Liver (tissue), 9 donors: ENCODE results near the gene CDT1. TPM values are rescaled to one million over a fixed set of nuclear protein-coding genes. Genes with fewer than 3 reads are reported as not detected.

Experiments
- DNase-seq: peaks from one replicate; pipeline ENCODE4 v3.0.0-alpha.2; 2017; ENCODE audit warnings: low spot score
- H3K27ac ChIP-seq, 2 donors: one replicate each; pipeline ENCODE4 v1.7.0; 2013; ENCODE audit warnings: inconsistent platforms in 2 of 2, low read length in 2 of 2, control low read depth in 1 of 2, low read depth in 1 of 2, mild to moderate bottlenecking in 1 of 2
- H3K27me3 ChIP-seq, 4 donors: one replicate each; pipeline versions ENCODE4 v1.6.1 to v1.7.0; 2013; ENCODE audit warnings: low read length in 3 of 4, inconsistent platforms in 1 of 4, mild to moderate bottlenecking in 1 of 4, moderate library complexity in 1 of 4; ENCODE audit not compliant: control insufficient read depth in 4 of 4, insufficient read depth in 4 of 4
- H3K36me3 ChIP-seq, 4 donors: one replicate each; pipeline versions ENCODE4 v1.6.1 to v1.7.0; 2013; ENCODE audit warnings: low read length in 3 of 4, mild to moderate bottlenecking in 3 of 4, low read depth in 1 of 4, moderate library complexity in 1 of 4; ENCODE audit not compliant: control insufficient read depth in 4 of 4, insufficient read depth in 3 of 4
- H3K4me1 ChIP-seq, 4 donors: one replicate each; pipeline versions ENCODE4 v1.6.1 to v1.7.0; 2013; ENCODE audit warnings: low read length in 3 of 4, mild to moderate bottlenecking in 3 of 4, moderate library complexity in 1 of 4; ENCODE audit not compliant: control insufficient read depth in 4 of 4, insufficient read depth in 4 of 4
- H3K4me3 ChIP-seq, 3 donors: one replicate each; pipeline versions ENCODE4 v1.6.1 to v1.7.0; 2013; ENCODE audit warnings: low read length in 3 of 3, control low read depth in 1 of 3, low read depth in 1 of 3, mild to moderate bottlenecking in 1 of 3
- H3K9ac ChIP-seq, 2 donors: one replicate each; pipeline ENCODE4 v1.7.0; 2013; ENCODE audit warnings: low read length in 2 of 2, mild to moderate bottlenecking in 2 of 2, moderate library complexity in 2 of 2, control low read depth in 1 of 2, low read depth in 1 of 2
- H3K9me3 ChIP-seq, 4 donors: one replicate each; pipeline versions ENCODE4 v1.6.1 to v1.7.0; 2013; ENCODE audit warnings: low read length in 3 of 4; ENCODE audit not compliant: control insufficient read depth in 4 of 4
- ATF3 ChIP-seq: IDR thresholded peaks from 2 replicates; pipeline ENCODE4 v1.6.1; 2016; ENCODE audit warnings: antibody characterized with exemption
- CTCF ChIP-seq: fragments of 150-350 bp; IDR thresholded peaks from 2 replicates; pipeline ENCODE4 v1.5.1; 2017; ENCODE audit warnings: improper control_type of control experiment, low read depth, low read length; ENCODE audit not compliant: missing input control
- EGR1 ChIP-seq, 2 donors: IDR thresholded peaks; 2 replicates each; pipeline ENCODE4 v1.6.1; 2016 to 2018; ENCODE audit warnings: antibody characterized with exemption in 2 of 2, low read depth in 2 of 2
- FOXA1 ChIP-seq: IDR thresholded peaks from 2 replicates; pipeline ENCODE4 v1.6.1; 2016; ENCODE audit warnings: antibody characterized with exemption
- FOXA2 ChIP-seq: IDR thresholded peaks from 2 replicates; pipeline ENCODE4 v1.6.1; 2016; ENCODE audit warnings: antibody characterized with exemption
- HNF4A ChIP-seq, 2 donors: conservative IDR thresholded peaks; 2 replicates each; pipeline ENCODE4 v1.6.1; 2016; ENCODE audit warnings: antibody characterized with exemption in 2 of 2, mild to moderate bottlenecking in 2 of 2
- MAX ChIP-seq: IDR thresholded peaks from 2 replicates; pipeline ENCODE4 v1.6.1; 2016; ENCODE audit warnings: antibody characterized with exemption
- NR2F2 ChIP-seq: IDR thresholded peaks from 2 replicates; pipeline ENCODE4 v1.6.1; 2016; ENCODE audit warnings: antibody characterized with exemption
- RAD21 ChIP-seq, 2 donors: IDR thresholded peaks; 2 replicates each; pipeline ENCODE4 v1.6.1; 2016; ENCODE audit warnings: antibody characterized with exemption in 2 of 2, mild to moderate bottlenecking in 2 of 2
- REST ChIP-seq: IDR thresholded peaks from 2 replicates; pipeline ENCODE4 v1.6.1; 2016; ENCODE audit warnings: antibody characterized with exemption, mild to moderate bottlenecking
- RXRA ChIP-seq, 2 donors: IDR thresholded peaks; 2 replicates each; pipeline ENCODE4 v1.6.1; 2017 to 2018; ENCODE audit warnings: antibody characterized with exemption in 2 of 2, mild to moderate bottlenecking in 1 of 2
- TAF1 ChIP-seq: conservative IDR thresholded peaks from 2 replicates; pipeline ENCODE4 v1.6.1; 2016; ENCODE audit warnings: antibody characterized with exemption, mild to moderate bottlenecking
- YY1 ChIP-seq: IDR thresholded peaks from 2 replicates; pipeline ENCODE4 v1.6.1; 2016; ENCODE audit warnings: antibody characterized with exemption, mild to moderate bottlenecking
- ZBTB33 ChIP-seq: IDR thresholded peaks from 2 replicates; pipeline ENCODE4 v1.6.1; 2016; ENCODE audit warnings: antibody characterized with exemption
- WGBS: extraction: QIAGEN DNeasy Blood & Tissue Kit; methylation state at CpG from one replicate; pipeline ENCODE4 v1.1.7; 2013; 5-methylcytosine and 5-hydroxymethylcytosine counted together
- polyA plus RNA-seq, 2 donors: library from polyadenylated mRNA; stranded (reverse) in 1 of 2; unstranded in 1 of 2; fragments of 200-250 nt in 1 of 2; fragments of >200 nt in 1 of 2; fragmentation: Nextera tagmentation in 1 of 2; extraction: Ambion mirVana in 1 of 2; gene quantifications; one replicate each; pipeline versions ENCODE4 v1.2.1 to v1.2.3, GENCODE V29; 2013 to 2015
- total RNA-seq, 2 donors: library from RNA; depleted of rRNA; stranded (reverse); fragments of >200 nt; gene quantifications; one replicate each; pipeline ENCODE4 v1.2.3, GENCODE V29; 2014
- donor health status: healthy.
- donor health status: healthy.
- donor health status: healthy.
- donor health status: healthy.
- donor health status: healthy.

Gene CDT1
- total and polyA plus RNA-seq, 4 donors = 0.08 to 37.6 (median 0.93) TPM

GRCh38 chr16:88819126-88819525, 15.5 kb downstream of the CDT1 start:
- TF ChIP-seq RXRA (IDR thresholded peaks at IDR 0.05) (no peak), ATF3 (no peak), EGR1 (IDR thresholded peaks at IDR 0.05; ENCODE audit: low read depth in 2 of 2) (no peak), REST (no peak), NR2F2 (no peak), RAD21 (IDR thresholded peaks at IDR 0.05) (no peak), ZBTB33 (no peak), TAF1 (no peak), FOXA1 (no peak), YY1 (no peak), CTCF (no peak), HNF4A (conservative IDR thresholded peaks at IDR 0.05) (no peak)
- no peak overlapping the region for H3K9ac ChIP-seq
- 92% methylated on average over 16 of the region's 16 CpGs for WGBS
- H3K27ac ChIP-seq = no peak overlapping the region
- no peaks in the 10 kb centered on the region for H3K4me1 ChIP-seq
- DNase-seq = no peak
- H3K27me3 ChIP-seq = no peaks in the 10 kb centered on the region
- peaks cover 0 to 15% (median 3%) of the 10 kb centered on the region in 4 donors for H3K36me3 ChIP-seq
- H3K9me3 ChIP-seq = no peaks in the 10 kb centered on the region
- H3K4me3 ChIP-seq = no peak overlapping the region

GRCh38 chr16:88820385-88821025, 16.9 kb downstream of the CDT1 start:
- H3K9ac ChIP-seq = no peak overlapping the region
- H3K4me3 ChIP-seq = no peak overlapping the region
- no peaks in the 10 kb centered on the region for H3K4me1 ChIP-seq
- no peaks in the 10 kb centered on the region for H3K9me3 ChIP-seq
- WGBS = 93% methylated on average over 20 of the region's 20 CpGs
- TF ChIP-seq MAX (no peak), FOXA2 (no peak)
- H3K27me3 ChIP-seq = no peaks in the 10 kb centered on the region
- no peak for DNase-seq
- H3K27ac ChIP-seq = no peak overlapping the region
- peaks cover 0 to 19% (median 3%) of the 10 kb centered on the region in 4 donors for H3K36me3 ChIP-seq
